HG03135 (cell line): ENCODE measurements around the gene FAM131B.

Source experiments
- ATAC-seq: cut with Tn5 transposase; IDR thresholded peaks from one replicate; pipeline ENCODE4 v1.9.1; 2021; ENCODE audit warnings: mild to moderate bottlenecking, moderate library complexity; ENCODE audit not compliant: unreplicated experiment

The FAM131B gene

DNA sequence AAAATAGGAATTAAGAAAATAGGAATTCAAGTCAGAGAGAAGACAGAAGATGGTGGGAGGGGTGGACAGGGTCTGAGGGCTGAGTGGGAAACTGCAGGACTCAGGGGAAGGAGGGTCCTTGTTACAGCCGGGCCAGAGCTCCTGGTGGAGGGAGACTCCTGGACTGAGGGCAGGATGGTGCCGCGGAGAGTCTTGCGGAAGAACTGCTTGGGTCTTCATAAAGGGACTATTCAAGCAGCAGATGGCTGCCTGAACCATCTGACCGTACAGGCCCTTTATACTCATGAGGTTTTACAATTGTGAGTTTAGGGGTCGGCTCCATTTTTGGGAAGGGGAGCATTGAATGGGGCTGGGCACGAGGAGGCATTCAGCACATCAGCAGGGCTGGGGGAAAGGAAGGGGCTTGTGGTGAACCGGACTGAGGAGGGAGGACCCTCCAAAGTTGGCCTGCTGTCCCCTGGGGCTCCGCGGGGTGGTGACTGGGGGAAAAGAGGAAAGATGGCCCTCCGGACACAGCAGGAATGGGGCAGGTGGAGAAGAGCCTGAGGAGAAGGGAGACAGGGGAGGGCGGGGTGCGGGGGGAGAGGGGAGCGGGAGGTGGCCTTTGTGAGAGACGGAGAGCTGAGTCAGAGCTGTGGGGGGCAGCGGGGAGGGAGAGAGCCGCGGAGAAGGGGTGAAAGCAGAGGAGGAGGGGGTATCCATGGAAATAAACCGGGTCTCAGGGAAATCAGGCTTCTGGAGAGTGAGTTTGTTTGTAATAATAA is 1.5 kb downstream of the FAM131B start:
- ATAC-seq = no peak

DNA sequence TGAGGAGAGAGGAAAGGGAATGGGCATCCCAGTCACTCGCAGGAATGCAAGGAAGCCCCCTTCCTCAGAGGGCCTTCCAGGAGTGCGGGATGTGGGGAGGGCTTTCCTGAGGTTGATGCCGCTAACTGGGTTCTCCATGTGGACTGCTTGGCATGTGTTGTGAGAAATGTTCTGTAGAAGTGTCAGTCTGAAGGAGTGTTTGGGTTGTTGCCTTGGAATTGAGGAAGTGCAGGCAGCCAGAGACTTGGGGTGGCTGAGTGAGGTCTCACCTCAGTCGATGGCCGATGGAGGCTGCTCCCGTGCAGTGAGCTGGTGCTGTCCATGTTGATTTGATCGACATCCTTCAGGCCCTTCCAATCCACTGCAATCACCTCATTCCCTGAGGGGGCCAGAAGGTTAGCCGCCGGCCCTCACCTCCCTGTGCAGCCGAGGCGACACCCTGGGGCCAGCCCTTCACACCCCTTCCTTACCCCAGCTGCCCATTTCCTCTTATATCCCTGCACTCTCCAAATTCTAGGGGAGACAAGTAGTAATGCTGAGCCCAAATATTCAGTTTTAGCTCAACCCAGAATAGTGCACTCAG is 2.7 kb downstream of the FAM131B start:
- ATAC-seq = no peak

DNA sequence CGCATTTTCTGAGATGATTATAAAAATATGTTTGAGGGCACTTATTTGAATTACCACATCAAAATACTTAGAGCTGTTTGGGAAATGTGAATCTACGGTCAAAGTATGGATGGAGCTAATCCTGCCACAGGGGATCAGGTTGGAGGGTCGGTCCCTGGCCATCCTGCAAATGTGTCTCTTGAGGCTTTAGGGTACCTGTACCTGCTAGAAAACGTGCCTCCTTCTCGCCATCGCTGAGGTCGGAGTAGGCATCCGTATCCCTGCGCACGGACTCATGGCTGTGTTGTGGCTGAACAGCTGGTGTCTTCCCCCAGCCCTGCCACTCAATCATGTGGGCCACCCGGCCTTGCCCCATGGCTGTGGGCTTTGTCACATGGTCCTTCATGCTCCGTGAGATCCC is 3.9 kb downstream of the FAM131B start:
- no peak for ATAC-seq

DNA sequence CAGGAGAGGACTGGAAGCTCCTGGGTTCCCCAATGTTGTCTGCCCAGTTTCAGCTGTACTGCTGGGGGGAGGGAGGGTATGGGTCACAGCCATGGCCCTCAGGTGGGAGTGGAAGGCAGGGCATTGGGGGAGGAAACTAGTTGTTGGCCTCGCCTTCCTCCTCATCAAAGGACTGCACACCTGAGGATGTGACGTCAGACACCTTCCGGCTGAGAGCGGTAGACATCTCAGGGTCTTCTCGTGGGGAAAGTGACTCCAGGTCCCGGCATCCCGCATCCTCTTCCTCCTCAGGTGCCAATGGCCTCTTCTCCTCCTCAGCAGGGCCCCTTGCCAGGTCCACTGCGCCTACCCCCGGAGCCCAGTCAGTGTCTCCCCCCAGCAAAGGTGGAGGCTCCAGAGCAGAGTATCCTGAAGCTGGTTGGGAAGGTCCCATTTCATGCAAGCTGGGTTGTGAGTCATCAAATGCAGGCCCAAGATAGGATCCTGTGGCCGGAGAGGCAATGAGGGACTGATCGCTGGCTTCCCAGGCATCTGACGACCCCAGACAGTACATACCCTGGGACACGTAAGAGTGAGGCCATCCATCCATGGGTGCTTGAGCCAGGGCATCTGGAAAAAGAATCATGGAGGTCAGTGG is 6.0 kb downstream of the FAM131B start:
- ATAC-seq = no peak

DNA sequence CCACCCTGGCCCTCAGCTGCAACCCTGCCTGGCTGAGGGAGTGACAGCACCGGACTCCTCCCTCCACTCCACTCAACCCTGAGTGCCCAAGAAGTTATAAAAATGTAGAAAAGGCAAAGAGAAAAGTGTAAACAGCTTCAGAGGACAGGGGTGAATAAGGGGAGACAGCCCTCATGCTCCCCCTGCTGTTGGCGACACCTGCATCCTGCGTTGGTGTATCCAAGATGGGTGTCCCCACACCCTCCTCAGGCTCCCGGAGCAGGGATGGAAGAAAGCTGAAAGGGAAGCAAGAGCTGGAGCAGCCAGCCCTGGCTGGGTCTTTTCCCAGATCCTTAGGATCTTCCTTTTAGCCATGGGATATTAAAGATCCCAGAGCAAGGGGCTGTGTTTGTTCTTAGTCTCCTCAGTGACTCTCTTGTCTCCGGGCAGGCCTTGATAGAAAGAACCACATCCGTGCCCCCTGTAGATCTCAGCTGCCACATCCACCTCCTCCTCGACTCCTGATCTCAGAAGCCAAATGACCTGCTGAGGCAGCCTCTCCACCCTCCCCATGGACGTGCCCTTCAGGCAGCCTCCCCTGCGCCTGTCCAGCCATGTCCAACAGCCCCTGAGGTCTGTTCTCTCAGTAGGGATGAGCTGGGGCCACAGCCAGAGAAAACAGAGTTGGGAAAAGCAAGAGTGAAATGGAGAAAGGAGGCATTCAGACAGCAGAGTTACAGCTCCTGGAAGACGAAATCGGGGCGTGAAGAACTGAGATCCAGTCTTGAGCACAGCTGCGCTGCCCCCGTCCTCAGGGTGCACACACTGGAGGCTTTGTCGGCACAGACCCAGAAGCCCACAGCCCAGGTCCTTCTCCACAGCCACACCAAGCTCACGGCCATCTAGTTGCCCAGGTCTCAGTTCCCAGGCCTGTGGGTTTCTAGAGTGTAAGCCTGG is 6.8 kb downstream of the FAM131B start:
- no peak for ATAC-seq

DNA sequence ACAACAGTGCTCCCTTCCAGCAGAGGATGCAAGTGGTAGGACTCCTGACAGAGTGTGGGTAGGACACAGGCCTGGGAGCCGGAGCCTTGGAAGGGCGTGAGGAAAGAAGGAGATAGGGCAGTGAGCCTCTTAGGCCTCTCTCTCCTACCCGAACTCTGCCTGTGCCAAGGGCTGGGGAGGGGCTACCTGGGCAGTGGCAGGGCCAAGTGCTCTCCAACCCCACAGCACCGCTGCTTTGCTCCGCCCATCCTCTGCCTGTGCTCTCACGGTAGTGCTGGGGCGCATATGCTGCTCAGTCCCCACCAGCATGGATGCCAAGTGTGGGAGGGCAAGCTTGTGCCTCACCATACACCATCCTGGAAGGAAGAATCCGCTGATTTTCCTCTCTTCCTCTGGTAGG is 7.5 kb downstream of the FAM131B start:
- no peak for ATAC-seq

DNA sequence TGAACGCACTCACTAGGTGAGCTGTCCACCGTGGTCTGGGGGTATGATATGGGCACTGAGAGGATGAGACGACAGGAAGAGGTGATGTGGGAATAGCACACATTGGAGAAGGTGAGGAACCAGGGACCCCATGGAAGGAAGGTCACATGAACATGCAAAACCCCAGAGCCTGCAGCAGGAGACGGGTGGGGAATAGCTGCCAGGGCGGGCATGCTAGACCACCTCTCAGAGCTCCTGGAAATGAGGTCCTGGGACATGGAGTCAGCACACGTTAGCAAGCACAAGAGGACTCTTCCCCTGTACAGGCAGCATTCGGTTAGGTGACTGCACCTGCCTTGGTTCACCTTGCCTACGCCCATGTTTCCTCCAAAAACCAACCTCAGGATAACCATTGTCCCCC is 8.1 kb downstream of the FAM131B start:
- no peak for ATAC-seq

DNA sequence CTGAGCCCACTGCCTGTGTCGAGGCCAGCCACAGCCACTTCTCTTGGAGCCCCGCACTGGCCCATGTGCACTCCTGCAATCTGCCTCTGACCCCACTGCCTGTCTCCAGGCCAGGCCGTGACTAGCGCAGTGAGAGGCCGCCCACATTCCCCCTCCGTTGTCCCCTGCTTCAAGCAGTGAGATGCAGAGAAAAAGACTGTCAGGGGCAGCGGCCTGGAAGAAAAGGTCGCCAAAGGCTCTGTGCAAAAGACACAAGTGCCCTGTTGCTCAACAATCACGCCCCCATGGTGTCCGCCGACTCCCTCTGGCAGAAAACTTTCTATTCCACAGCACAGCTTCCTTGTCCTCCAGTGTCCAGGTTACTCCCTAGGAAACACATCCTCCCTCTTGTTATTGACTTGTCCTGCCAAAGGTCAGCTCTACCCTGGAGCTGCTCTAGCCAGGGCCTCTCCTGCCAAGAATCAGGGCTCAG is 9.9 kb downstream of the FAM131B start:
- ATAC-seq = no peak

DNA sequence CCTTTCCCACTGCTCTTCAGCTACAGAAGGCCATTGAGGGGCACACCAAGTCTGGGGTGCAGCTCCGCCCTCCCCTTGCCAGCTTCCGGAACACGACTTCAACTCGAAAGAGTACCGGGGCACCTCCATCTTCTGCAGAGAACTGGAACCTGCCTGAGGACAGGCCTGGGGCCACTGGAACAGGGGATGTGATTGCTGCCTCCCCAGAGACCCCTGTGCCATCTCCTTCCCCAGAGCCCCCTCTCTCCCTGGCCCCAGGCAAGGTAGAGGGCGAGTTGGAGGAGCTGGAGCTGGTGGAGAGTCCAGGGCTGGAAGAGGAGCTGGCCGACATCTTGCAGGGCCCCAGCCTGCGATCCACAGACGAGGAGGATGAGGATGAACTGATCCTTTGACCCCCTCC is 10.9 kb downstream of the FAM131B start:
- ATAC-seq = no peak

DNA sequence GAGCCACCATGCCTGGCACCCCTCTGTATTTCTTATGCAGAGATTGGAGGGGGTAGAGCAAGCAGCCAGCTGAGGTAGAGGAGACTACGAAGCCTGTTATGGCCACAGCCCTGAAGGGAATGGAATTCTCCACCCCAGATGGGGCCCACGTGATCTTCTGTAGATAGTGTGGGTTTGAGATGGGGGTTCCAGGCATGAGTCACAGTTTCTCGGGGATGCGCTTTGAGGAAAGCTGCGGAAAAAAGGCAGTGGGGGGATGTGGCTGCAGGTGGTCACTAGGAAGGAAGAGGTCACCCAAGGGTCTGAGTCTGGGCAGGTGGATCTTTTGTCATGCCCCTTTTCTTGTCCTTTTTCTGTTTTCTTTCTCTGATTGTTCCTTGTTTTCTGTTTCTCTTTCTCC is 11.5 kb downstream of the FAM131B start:
- no peak for ATAC-seq

DNA sequence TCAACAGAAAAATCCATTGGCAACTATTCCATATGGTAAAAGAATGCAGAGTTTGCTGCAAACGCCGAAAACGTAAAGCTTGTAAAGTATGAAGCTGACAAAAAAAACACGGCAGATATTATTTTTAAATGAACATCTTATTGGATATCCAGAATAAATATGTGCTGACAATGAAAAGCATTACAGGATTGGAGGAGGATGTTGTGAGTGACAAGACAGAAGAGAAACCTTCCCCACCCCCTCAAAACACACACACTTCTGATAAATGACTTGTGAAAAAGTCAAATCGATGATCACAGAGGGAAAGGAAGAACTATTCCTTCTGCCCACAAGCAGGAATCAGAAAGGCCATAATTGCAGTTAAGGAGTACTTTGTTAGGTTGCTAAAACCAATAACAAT is 14.6 kb downstream of the FAM131B start:
- no peak for ATAC-seq

DNA sequence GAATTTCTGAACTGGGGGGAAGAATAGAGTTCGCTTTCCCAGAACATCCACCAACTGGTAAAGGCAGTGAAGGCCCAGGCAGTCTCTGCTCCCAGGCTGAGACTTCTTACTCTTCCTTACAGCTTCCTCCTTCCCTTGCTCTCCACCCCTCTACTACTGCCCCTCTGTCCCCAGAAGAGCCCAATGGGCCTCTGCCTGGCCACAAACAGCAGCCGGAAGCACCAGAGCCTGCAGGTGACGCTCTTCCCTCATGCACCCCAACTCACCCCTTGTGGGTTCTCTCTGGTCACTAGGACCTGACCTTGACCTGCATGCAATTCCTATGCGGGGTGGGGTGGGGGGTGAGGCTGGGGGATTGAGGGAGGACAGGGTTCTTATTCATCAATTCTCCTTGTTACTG is 16.5 kb downstream of the FAM131B start:
- ATAC-seq = no peak

DNA sequence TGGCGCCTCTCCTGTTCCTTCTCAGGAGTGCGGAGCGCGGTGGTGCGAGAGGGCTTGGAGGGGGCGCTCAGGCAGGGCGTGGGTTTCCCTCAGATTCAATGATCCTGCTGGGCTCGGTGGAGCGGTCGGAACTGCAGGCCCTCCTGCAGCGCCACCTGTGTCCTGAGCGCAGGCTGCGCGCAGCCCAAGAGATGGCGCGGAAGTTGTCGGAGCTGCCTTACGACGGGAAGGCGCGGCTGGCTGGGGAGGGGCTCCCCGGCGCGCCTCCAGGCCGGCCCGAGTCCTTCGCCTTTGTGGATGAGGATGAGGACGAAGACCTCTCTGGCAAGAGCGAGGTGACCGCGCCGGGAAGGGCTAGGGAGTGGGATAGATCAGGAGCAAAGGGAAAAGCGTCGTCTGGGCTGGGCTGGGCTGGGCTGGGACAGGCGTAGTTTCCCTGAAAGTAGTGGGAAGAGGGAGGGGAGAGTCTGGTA is 17.0 kb downstream of the FAM131B start:
- ATAC-seq = no peak

DNA sequence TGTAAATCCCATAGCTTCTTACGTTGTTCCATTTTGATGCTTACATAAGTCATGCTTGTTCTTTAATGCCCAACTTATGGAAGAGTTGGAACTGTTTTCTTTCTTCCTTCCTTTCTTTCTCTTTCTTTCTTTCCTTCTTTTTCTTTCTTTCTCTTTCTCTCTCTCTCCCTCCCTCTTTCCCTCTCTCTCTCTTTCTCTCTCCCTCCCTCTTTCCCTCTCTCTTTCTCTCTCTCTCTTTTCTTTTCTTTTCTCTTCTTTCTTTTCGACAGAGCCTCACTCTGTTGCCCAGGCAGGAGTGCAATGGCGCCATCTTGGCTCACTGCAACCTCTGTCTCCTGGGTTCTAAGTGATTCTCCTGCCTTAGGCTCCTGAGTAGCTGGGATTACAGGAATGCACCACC is 18.9 kb downstream of the FAM131B start:
- ATAC-seq = no peak

DNA sequence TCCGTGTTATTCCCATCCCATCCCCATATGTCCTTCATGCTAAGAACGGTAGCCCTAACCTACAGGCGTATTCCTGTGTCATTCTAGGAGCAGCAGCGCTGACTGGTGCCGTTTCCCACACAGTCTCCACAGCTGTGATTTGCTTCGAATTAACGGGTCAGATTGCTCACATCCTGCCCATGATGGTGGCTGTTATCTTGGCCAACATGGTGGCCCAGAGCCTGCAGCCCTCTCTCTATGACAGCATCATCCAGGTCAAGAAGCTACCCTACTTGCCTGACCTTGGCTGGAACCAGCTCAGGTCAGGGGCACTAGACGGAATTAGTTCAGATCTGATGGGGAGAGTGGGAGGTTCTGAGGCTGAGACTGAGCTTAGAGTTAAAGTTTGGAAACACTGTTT is 20.7 kb downstream of the FAM131B start:
- no peak for ATAC-seq

DNA sequence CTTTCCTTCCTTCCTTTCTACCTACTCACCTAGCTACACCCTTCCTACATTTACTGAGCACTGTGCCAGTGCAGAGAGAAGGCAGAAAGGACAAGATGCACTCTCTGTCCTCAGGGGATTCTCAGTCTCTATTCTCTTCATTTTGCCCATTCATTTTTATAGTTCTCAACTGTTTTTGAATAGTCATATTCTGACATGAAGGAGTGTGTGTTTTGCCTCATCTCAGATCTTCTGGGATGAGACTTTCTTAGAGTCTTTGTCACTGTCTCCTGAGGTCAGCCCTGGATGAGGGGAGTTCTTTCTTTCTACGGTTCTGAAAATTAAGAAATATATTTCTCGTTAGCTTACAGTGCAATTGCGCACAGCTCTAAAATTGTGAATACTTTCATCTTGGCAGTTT is 25.3 kb downstream of the FAM131B start:
- ATAC-seq = no peak

DNA sequence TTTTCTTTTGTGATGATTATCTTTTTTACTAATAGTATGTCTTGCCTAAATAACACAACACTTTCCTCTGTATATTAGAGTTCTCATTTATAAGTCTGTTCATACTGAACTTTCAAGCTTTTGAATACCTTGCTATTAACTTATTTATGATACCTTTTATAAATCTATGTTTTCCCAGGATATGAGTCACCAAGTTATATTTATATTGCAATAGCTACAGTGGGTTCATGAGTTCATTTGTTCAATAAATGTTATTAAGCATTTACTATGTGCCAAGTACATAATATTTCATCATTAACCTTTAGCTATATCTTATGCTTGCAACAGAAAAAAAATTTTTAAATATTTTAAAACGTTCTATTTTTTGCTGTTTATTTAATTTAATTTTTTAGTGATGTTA is 28.3 kb downstream of the FAM131B start:
- no peak for ATAC-seq

DNA sequence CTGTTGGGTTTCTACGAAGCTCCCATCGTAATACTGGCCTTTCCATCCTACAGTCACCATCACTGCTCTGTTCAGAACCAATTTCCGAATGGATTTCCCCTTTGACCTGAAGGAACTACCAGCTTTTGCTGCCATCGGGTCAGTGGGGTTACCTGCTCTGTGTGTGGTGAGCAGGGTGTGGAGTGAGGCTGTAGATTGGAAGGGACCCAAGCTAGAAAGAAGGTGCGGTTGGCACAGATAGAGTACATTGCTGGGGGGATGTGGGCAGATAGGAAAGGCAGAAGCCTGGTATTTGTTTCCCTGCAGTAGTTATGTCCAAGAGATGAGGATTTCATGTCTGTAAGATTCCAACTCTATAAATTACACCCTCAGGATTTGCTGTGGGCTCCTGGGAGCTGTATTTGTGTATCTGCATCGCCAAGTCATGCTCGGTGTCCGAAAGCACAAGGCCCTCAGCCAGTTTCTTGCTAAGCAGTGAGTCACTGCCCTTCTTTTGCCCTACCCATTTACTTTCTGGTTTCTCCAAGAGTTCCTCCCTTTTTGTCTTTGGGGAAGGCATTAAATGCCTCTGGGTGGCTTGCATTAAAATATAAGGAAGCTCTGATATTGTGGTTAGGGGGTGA is 31.2 kb downstream of the FAM131B start:
- ATAC-seq = no peak

DNA sequence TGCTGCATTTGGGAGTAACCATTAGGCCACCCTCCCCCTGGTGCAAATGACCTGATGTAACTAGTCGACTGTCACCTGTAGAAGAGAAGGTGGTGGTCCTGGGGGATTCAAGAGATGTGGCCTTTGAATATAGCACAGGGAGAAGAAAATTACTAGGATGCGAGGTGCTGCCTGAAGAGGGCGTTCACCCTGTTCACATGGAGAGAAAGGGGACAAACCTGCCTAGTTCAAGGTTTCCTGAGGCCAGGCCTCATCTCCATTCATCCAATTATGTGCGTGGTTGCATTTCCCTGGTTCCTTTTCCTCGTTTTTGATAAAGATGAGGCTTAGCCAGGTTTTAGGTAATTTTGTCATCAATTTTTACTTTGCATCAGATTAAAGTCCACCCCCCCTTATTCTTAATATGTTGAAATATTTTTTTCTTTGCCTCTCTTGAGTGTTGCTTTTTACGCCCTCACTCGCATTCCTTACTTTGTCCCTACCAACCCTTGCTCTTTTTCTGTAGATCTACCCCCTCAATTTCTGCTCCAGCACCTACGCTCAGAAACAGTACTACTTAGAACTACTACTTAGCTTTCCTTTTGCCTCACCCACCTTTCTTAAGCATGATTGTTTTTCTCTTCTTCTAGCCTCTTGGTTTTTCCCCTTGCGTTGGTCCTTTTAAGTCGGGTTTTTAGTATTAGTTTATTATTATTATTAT is 32.9 kb downstream of the FAM131B start:
- ATAC-seq = no peak

DNA sequence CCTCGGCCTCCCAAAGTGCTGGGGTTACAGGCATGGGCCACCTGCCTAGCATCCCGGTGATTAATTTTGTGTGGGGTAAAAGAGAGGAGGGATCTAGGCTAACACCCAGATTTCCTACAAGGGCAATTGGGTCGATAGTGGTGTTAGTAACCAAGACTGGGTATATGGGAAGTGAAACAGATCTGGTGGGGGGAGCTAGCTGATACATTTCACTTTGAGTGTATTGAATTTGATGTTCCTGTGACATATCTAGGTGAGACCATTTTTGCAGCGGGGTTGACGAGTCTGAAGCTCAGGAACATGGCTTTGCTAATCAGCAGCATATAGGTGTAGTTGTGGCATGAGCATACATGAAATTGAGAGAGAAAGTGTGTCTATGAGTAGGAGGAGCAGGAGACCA is 34.6 kb downstream of the FAM131B start:
- no peak for ATAC-seq
